Tibial nerve (tissue), 4 donors: ENCODE data around the gene HARS1.
"Not testable (repeated sequence)": the region's sequence is repeated elsewhere in the genome, so short reads cannot be mapped to it uniquely, and the experiment has no call there.

Source experiments
- CTCF ChIP-seq, 5 experiments: fragments of 200-600 bp in 3 of 5; fragments of 450-650 bp in 2 of 5; sonication (generic) in 3 of 5; IDR thresholded peaks; one replicate each; pipeline ENCODE4 v1.5.1; 2016 to 2019; ENCODE audit warnings: antibody characterized with exemption in 5 of 5, mild to moderate bottlenecking in 3 of 5, moderate library complexity in 2 of 5
- EP300 ChIP-seq, 2 donors: sonication (generic); formaldehyde crosslinking; IDR thresholded peaks; one replicate each; pipeline ENCODE4 v1.6.1; 2017; ENCODE audit warnings: antibody characterized with exemption in 2 of 2, mild to moderate bottlenecking in 1 of 2
- POLR2A ChIP-seq, 2 donors: fragments of 450-650 bp; IDR thresholded peaks; one replicate each; pipeline ENCODE4 v1.6.1; 2017; ENCODE audit warnings: antibody characterized with exemption in 2 of 2, mild to moderate bottlenecking in 2 of 2, moderate library complexity in 2 of 2

- TF ChIP-seq CTCF, EP300, POLR2A (IDR thresholded peaks at IDR 0.05): not testable (repeated sequence)
Measured at GRCh38 chr5:140624886-140625285, 66.3 kb downstream of the HARS1 start.
